GM21423 (cell line): ENCODE results near the gene GNG11.

Experiments
- ATAC-seq: cut with Tn5 transposase; IDR thresholded peaks from one replicate; pipeline ENCODE4 v1.9.1; 2021; ENCODE audit warnings: mild to moderate bottlenecking, moderate library complexity; ENCODE audit not compliant: unreplicated experiment

Gene GNG11

DNA sequence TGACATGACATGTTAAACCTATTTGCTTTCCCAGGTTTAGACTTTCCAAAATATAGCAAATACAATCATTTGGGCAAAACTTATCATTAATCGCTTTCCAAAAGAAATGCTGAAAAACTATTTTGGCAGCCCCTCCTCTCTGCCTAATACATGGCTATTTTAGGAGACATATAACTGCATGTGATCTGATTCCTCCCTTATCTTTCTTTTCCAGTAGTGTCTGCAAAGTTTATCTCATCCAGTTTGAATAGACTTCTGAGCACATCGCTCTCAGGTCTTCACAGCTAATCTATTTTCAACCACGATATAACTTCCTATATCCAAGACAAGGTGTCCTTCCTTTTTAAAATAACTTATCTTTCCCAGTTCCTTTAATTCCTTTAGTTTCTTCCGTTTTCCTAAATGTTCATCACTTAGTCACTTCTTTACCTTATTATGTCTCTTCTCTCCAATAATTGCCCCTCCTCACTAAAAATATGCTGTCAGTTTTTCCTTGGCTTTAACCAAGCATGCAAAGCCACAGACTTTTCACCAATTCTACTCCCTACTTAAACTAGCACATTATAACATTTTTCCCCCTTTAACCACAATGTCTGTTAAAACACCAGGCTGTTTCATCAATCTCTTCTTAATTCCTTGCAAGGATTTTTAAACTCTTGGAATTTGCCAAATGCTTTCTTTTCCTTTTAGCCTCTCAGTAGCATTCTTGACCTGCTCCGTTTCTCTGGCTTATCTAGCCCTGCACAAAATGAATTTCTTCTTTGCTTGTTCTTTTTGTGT lies 24.4 kb downstream of the GNG11 start:
- ATAC-seq = no peak

DNA sequence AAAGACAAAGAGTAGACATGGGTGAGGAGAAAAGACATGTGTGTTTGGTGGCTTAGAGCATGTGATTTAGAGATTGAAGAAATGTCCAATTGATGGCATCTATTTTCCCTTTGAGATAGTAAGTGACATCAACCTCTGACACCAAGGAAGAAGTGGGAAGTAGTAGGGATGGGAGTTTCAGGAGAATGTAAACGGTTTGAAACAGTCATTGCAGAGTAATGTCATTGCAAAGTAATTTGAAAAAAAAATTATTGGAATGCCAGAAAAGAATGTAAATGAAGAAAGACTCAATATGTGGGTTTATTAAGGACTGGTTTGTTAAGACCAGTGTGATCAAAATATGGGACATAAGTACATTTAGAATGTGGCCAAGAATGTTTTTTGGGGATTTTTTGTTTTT lies 26.6 kb downstream of the GNG11 start:
- no peak for ATAC-seq

DNA sequence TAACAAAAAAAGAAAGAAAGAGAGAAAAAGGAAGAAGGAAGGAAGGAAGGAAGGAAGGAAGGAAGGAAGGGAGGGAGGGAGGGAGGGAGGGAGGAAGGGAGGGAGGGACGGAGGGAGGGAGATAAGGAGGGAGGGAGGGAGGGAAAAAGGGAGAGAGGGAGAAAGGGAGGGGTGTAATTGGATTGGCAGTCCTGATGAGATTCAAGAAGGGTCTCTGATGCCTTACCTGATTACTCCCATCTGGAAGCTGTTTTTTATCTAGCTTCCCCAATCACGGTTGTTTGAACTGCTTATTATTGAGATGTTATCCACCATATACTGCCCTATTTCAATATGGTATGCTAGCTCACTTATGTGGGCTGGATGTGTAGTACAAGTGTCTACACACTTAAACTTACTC lies 27.3 kb downstream of the GNG11 start:
- ATAC-seq = no peak

DNA sequence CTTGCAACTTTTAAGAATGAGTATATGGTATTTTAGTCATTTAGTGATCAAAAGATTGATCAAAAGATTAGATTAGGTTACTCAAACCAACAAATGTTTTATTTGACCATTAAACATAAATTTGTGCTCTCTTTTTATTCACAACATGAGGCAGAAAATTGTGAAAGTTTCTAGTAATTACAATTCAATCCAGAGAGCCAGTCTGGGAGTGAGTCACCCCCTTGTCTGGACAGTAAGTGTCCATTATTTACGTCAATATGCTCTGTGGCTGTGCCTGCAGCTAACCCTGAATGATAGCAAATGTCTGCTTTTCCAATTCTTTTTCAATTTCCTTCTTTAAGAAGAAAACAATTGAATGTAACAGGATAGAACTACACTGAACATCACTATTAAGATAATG lies 27.9 kb downstream of the GNG11 start:
- ATAC-seq = no peak

DNA sequence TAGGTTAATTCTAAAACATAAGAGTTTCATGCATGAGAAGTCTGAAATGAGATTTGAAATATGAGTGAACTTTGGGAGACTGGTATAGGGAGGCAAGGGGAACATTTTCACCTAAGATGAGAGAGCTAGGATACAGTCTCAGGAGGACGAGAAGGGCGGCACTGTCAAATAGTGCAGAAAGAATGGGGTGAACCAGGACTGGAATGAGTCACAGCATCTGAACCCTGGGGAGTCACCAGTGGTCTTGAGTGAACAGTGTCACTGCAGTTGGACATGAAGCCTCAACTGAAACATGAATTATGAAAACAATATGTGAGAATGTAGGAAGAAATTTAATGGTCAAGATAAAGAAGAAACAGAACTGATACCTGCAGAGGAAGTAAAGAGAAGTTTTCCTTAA lies 33.8 kb downstream of the GNG11 start:
- peak; percentile 62 for ATAC-seq

DNA sequence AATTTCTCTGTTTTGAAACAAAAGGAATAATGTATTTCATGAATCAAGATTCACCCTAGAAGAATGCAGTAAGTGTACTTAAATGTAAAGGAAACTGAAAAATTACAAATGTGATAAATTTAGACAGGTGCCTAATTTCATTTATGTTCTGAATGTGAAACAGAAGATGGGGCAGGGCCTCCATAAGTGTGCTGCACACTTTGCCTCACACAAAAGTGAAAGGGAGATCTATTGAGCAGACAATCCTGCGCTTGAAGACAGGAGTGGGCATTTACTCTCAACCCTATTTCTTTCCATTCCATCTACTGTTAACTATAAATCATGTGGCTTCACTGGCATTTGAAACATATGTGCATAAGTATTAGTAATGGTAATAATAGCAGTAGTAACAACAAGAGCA lies 36.2 kb downstream of the GNG11 start:
- no peak for ATAC-seq

DNA sequence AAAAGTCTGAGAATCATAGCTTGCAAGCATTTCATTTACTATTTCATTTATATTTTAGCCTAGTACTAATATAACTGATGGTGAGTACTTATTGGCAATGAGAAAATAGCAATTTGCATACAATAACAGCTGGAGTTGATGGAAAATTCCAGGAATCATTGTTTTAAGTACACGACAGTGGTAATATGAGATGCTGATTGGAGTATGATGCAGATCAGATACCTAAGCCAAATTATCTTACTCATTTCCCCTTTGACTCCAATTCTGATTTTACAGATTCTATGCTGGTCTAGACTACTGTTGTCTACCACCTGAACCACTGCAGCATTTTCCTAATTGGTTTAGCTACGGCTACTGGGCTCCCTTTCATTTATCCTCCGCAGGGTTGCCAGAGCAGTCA lies 36.7 kb downstream of the GNG11 start:
- no peak for ATAC-seq

DNA sequence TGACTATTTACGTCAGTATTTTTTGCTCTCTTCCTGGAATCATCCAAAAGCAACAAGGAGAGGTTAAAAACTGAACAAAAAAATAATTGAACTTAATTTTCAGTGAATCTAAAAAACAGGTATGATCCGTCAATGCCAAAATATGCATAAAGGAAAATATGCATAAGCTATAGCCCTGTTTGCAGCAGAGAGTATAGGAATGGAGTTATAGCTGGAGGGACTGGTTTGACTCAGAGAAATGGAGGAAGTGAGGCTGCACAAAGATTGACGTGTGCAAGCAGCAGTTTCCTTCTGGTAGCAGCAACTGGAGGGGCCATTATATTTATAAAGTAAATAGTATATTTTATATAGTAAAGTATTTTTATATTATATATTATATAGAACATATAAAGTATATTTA lies 37.1 kb downstream of the GNG11 start:
- no peak for ATAC-seq

DNA sequence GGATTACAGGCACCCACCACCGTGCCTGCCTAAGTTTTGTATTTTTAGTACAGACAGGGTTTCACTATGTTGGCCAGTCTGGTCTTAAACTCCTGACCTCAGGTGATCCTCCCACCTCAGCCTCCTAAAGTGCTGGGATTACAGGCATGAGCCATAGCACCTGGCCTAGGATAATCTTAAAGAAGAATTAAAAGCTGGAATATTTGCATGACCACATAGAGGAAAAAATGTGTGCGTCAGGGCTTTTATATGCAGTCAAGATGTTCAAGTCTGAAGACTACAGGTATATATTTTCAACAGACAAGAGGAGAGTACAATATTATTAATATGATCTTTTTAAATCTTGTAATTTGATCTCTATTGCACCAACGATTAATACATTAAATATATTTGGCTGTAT lies 39.5 kb downstream of the GNG11 start:
- no peak for ATAC-seq

DNA sequence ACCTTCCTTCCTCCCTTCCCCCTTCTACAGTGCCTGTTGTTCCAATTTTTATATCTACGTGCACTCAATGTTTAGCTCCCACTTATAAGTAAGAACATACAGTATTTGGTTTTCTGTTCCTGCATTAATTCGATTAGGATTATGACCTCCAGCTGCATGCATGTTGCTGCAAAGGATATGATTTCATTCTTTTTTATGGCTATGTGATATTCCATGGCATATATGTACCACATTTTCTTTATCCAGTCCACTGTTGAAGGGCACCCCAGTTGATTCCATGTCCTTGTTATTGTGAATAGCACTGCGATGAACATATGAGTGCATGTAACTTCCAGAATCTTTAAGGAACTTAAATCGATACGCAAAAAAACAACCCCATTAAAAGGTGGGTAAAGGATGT lies 42.7 kb downstream of the GNG11 start:
- ATAC-seq = no peak

DNA sequence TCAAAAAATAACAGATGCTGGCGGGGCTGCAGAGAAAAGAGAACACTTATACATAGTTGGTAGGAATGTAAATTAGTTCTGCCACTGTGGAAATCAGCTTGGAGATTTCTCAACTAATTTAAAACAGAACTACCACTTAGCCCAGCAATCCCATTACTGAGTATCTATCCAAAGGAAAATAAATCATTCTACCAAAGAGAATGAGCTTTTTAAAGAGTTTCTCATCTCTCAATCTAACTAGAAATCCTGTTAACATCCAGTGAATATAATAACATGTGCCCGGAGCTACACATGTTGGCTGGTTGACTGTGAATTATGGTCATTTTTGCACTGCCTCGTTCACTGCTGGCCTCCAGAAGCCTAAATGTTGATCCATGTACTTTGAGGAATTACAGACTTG lies 43.3 kb downstream of the GNG11 start:
- ATAC-seq = no peak

DNA sequence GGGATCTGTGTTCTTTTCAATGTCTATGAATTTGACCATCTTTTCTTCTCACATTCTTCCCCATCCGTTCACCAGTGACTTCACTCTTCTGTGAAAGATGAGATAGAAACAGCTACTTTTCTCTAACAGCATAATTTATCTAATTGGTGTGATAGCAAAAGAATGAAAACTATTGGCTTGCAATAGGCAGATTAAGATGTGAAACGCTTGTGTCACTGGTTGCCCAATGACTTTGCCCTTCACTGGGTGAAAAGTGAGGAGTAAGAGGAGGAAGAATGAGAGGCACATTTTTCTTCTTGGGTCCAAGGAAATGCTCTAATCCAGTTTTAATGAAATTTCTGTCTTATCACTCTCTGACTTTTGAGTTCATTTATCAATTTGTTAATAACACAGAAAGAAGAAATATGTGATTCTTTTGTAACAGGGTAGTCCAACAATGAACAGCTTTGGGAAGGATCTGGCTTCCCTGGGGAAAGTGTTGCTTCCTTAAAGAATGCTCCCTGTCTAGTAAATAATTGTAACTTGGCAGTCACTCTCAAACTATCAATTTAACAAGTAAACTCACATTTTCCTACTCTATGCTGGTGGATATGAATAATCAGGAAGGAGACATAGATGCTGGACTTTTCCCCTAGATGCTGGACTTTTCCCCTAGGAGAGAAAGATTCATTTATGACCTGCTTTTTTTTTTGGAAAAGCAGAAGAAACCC lies 47.5 kb downstream of the GNG11 start:
- no peak for ATAC-seq

DNA sequence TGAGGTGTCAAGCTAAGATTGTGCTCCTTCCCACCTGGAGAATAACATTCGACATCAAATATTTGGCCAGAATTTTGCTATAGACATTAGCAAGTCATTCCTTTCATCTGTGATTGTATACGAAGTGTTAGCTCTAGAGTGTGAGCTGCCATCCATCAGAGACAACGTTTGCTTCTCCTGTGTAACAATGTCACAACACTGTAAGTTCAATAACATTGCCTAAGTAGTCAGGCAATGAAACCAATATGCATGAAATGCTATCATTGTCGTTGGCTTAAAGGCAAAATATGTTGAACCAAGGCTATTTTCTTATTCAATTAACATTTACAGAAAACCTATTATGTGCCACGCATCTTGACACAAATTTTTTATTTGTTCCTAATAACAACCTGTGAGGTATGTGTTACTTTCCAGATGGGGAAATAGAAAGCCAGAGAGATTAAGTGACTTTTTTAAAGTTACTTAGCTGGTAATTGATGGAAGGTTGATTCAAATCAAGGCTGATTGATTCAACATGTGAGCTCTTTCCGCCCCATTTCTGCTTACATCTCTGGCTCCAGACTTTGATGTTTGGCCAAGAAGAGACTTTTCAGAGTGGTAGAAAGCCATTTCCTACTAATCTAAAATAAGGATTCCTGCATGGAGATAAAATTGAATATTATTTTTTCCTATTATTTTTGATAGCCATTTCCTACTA lies 50.6 kb downstream of the GNG11 start:
- no peak for ATAC-seq

DNA sequence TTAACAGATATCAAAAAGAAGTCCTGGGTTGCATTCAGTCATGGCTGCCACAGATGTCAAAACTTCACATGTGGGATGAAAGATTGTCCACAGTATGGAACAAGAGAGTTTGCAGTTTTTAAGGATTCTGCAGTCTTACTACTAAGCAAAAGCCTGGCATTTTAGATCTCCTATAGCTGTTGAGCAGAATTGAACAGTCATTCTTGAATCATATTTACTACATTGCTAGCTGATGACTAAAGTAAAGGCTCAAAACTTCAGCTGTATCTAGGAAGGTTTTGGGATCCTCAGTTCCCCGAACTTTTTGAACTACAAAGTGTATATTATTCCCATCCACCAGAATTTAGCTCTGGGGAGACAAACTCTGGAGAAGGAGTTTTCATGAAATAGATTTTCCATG lies 51.6 kb downstream of the GNG11 start:
- no peak for ATAC-seq

DNA sequence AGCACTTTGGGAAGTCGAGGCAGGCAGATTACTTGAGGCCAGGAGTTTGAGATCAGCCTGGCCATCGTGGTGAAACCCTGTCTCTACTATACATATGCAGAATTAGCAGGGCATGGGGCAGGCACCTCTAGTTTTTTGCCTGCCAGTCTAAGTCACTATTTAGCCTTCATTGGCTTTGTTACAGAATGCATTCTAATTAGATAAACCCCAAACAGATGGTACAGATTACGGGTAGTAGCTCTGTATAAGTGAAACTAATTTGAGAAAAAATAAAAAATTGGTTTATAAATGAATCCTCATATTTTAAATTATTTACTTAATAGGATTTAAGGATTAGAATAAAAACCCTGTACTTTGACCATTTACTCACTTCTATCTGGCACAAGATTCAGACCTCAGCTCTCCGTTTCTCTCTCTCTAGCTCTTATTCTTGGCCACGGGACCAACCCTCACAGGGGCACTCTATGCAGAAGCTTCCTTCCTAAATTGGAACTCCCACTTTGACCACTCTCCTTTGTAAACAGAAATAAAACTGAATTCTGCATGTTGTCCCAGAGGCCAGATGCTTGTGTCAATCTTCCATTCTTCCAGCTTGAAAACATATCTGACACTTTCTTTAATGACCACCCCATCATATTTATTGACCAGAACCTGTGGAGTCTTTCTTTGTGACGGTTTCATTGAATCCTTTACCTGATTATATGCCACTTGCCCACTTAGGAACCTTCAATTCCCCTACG lies 55.8 kb downstream of the GNG11 start:
- no peak for ATAC-seq
